HepG2 (cell line): Measurements from ENCODE around the gene PTPA. TPM values are rescaled to one million over a fixed set of nuclear protein-coding genes. Genes with fewer than 3 reads are reported as not detected.

Source experiments
- CBX5 ChIP-seq: sonication (generic); formaldehyde crosslinking; IDR thresholded peaks from 2 replicates; pipeline ENCODE4 v1.4.0; 2020; ENCODE audit warnings: missing genetic modification reagents, borderline replicate concordance
- HMG20B ChIP-seq: conservative IDR thresholded peaks from 2 replicates; pipeline ENCODE4 v1.6.1; 2016; ENCODE audit warnings: missing genetic modification reagents, missing compliant biosample characterization
- RXRB ChIP-seq: IDR thresholded peaks from 2 replicates; pipeline ENCODE4 v1.6.1; 2016; ENCODE audit warnings: borderline replicate concordance, missing genetic modification reagents, missing compliant biosample characterization
- TOE1 ChIP-seq: sonication (generic); formaldehyde crosslinking; IDR thresholded peaks from 2 replicates; pipeline ENCODE4 v1.4.0; 2020; ENCODE audit warnings: mild to moderate bottlenecking, missing genetic modification reagents
- ZFP36 ChIP-seq: fragments of 150-350 bp; IDR thresholded peaks from 2 replicates; pipeline ENCODE4 v1.6.1; 2018; ENCODE audit warnings: borderline replicate concordance, low read length, low read depth; ENCODE audit not compliant: partially characterized antibody
- ZNF138 ChIP-seq: sonication (generic); formaldehyde crosslinking; IDR thresholded peaks from 2 replicates; pipeline ENCODE4 v1.5.0; 2020; ENCODE audit warnings: mild to moderate bottlenecking, low read depth, missing genetic modification reagents
- ZNF543 ChIP-seq: sonication (generic); formaldehyde crosslinking; IDR thresholded peaks from 2 replicates; pipeline ENCODE4 v1.4.0; 2020; ENCODE audit warnings: mild to moderate bottlenecking, missing genetic modification reagents
- ZNF550 ChIP-seq: sonication (generic); formaldehyde crosslinking; IDR thresholded peaks from 2 replicates; pipeline ENCODE4 v1.4.0; 2020; ENCODE audit warnings: mild to moderate bottlenecking, missing genetic modification reagents, borderline replicate concordance
- ZNF660 ChIP-seq: sonication (generic); formaldehyde crosslinking; IDR thresholded peaks from 2 replicates; pipeline ENCODE4 v1.5.1; 2020; ENCODE audit warnings: mild to moderate bottlenecking, low read depth, missing genetic modification reagents, borderline replicate concordance
- polyA plus RNA-seq, 8 experiments: library from polyadenylated mRNA; depleted of rRNA in 3 of 8; stranded (reverse) in 7 of 8; unstranded in 1 of 8; fragments of >200 nt; fragmentation: Illumina TruSeq in 4 of 8; extraction: Trizol in 4 of 8; gene quantifications; 2 replicates each; pipeline versions ENCODE4 v1.2.1 to v1.2.3, GENCODE V29; 2011 to 2016; ENCODE audit warnings: low read depth in 4 of 8, missing spikeins in 1 of 8, mixed read lengths in 1 of 8; ENCODE audit not compliant: insufficient read depth in 1 of 8
- total RNA-seq, 5 experiments: library from RNA; depleted of rRNA; stranded (reverse); fragments of >200 nt; fragmentation: Illumina TruSeq; extraction: Trizol; gene quantifications; 2 replicates each; pipeline ENCODE4 v1.2.3, GENCODE V29; 2016; ENCODE audit warnings: low read depth in 1 of 5
- TF ChIP-seq, protein P1 (sequence below): sonication (generic); formaldehyde crosslinking; IDR thresholded peaks from 2 replicates; pipeline ENCODE4 v1.4.0; 2020; ENCODE audit warnings: mild to moderate bottlenecking, missing genetic modification reagents
- TF ChIP-seq, protein P2 (sequence below): sonication (generic); formaldehyde crosslinking; IDR thresholded peaks from 2 replicates; pipeline ENCODE4 v1.4.0; 2020; ENCODE audit warnings: missing genetic modification reagents, mild to moderate bottlenecking, borderline replicate concordance
- TF ChIP-seq, protein P3 (sequence below): sonication (generic); formaldehyde crosslinking; IDR thresholded peaks from 2 replicates; pipeline ENCODE4 v1.5.1; 2020; ENCODE audit warnings: missing genetic modification reagents, mild to moderate bottlenecking, borderline replicate concordance
- TF ChIP-seq, protein P4 (sequence below): sonication (generic); formaldehyde crosslinking; IDR thresholded peaks from 2 replicates; pipeline ENCODE4 v1.4.0; 2020; ENCODE audit warnings: missing genetic modification reagents, borderline replicate concordance
- TF ChIP-seq, protein P5 (sequence below): sonication (generic); formaldehyde crosslinking; IDR thresholded peaks from 2 replicates; pipeline ENCODE4 v1.8.1; 2023; ENCODE audit warnings: mild to moderate bottlenecking, missing genetic modification reagents

Gene PTPA
- total and polyA plus RNA-seq, 2 of the 13 experiments (the other 11 are each of a cell fraction or from before 2014, with no cell fraction given) = 79.3 to 105 TPM

DNA sequence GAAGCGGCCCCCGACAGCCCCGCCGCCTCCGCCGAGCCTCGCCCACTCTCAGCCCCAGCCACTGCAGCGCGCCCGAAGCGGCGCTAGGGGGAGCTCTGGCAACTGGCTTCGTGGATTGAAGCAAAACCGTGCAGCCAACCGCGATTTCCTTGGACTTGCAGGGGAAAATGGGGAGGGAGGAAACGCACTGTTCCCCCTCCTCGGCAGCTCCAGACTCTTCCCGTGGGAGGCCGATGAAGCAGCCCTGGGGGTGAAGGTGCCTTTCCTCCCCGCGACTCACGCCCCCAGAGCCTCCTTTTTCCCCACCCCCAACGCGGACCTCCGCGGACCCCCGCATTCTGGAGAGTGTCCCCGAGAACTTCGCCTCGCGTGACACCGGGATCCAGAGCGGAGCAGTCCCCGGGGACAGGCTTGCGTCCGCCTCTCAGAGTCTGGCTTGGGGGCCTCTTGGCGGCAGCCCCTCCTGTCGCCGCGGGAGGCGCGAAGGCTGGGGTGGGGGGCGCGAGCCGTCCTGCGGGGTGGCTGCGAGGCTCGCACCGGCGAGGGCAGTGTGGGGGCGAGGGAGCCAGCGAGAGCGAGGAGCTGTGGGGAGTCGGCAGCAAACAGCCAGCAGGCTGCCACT is 63.0 kb downstream of the PTPA start (continued):
- TF ChIP-seq, protein P1, sequence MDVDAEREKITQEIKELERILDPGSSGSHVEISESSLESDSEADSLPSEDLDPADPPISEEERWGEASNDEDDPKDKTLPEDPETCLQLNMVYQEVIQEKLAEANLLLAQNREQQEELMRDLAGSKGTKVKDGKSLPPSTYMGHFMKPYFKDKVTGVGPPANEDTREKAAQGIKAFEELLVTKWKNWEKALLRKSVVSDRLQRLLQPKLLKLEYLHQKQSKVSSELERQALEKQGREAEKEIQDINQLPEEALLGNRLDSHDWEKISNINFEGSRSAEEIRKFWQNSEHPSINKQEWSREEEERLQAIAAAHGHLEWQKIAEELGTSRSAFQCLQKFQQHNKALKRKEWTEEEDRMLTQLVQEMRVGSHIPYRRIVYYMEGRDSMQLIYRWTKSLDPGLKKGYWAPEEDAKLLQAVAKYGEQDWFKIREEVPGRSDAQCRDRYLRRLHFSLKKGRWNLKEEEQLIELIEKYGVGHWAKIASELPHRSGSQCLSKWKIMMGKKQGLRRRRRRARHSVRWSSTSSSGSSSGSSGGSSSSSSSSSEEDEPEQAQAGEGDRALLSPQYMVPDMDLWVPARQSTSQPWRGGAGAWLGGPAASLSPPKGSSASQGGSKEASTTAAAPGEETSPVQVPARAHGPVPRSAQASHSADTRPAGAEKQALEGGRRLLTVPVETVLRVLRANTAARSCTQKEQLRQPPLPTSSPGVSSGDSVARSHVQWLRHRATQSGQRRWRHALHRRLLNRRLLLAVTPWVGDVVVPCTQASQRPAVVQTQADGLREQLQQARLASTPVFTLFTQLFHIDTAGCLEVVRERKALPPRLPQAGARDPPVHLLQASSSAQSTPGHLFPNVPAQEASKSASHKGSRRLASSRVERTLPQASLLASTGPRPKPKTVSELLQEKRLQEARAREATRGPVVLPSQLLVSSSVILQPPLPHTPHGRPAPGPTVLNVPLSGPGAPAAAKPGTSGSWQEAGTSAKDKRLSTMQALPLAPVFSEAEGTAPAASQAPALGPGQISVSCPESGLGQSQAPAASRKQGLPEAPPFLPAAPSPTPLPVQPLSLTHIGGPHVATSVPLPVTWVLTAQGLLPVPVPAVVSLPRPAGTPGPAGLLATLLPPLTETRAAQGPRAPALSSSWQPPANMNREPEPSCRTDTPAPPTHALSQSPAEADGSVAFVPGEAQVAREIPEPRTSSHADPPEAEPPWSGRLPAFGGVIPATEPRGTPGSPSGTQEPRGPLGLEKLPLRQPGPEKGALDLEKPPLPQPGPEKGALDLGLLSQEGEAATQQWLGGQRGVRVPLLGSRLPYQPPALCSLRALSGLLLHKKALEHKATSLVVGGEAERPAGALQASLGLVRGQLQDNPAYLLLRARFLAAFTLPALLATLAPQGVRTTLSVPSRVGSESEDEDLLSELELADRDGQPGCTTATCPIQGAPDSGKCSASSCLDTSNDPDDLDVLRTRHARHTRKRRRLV (CRISPR knock-in tag) = 0 out of 2 replicates have a peak, but pooled peaks have one; percentile 54
- no peak for TF ChIP-seq ZNF660 (CRISPR knock-in tag)
- no peak for TF ChIP-seq ZNF550 (CRISPR knock-in tag)
- TF ChIP-seq RXRB = peak; percentile 44; the same call in 1 of the 2 replicates
- TF ChIP-seq ZFP36 = no peak
- TF ChIP-seq CBX5 (CRISPR knock-in tag) = 0 out of 2 replicates have a peak, but pooled peaks have one; percentile 21
- TF ChIP-seq, protein P2, sequence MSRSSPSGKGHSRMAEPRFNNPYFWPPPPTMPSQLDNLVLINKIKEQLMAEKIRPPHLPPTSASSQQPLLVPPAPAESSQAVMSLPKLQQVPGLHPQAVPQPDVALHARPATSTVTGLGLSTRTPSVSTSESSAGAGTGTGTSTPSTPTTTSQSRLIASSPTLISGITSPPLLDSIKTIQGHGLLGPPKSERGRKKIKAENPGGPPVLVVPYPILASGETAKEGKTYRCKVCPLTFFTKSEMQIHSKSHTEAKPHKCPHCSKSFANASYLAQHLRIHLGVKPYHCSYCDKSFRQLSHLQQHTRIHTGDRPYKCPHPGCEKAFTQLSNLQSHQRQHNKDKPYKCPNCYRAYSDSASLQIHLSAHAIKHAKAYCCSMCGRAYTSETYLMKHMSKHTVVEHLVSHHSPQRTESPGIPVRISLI = no peak
- TF ChIP-seq HMG20B (CRISPR knock-in tag) = no peak
- no peak for TF ChIP-seq ZNF543 (CRISPR knock-in tag)
- TF ChIP-seq, protein P3, sequence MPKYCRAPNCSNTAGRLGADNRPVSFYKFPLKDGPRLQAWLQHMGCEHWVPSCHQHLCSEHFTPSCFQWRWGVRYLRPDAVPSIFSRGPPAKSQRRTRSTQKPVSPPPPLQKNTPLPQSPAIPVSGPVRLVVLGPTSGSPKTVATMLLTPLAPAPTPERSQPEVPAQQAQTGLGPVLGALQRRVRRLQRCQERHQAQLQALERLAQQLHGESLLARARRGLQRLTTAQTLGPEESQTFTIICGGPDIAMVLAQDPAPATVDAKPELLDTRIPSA (CRISPR knock-in tag) = no peak
- TF ChIP-seq TOE1 (CRISPR knock-in tag) = no peak
- TF ChIP-seq, protein P4, sequence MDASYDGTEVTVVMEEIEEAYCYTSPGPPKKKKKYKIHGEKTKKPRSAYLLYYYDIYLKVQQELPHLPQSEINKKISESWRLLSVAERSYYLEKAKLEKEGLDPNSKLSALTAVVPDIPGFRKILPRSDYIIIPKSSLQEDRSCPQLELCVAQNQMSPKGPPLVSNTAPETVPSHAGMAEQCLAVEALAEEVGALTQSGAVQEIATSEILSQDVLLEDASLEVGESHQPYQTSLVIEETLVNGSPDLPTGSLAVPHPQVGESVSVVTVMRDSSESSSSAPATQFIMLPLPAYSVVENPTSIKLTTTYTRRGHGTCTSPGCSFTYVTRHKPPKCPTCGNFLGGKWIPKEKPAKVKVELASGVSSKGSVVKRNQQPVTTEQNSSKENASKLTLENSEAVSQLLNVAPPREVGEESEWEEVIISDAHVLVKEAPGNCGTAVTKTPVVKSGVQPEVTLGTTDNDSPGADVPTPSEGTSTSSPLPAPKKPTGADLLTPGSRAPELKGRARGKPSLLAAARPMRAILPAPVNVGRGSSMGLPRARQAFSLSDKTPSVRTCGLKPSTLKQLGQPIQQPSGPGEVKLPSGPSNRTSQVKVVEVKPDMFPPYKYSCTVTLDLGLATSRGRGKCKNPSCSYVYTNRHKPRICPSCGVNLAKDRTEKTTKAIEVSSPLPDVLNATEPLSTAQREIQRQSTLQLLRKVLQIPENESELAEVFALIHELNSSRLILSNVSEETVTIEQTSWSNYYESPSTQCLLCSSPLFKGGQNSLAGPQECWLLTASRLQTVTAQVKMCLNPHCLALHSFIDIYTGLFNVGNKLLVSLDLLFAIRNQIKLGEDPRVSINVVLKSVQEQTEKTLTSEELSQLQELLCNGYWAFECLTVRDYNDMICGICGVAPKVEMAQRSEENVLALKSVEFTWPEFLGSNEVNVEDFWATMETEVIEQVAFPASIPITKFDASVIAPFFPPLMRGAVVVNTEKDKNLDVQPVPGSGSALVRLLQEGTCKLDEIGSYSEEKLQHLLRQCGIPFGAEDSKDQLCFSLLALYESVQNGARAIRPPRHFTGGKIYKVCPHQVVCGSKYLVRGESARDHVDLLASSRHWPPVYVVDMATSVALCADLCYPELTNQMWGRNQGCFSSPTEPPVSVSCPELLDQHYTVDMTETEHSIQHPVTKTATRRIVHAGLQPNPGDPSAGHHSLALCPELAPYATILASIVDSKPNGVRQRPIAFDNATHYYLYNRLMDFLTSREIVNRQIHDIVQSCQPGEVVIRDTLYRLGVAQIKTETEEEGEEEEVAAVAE = no peak
- no peak for TF ChIP-seq ZNF138 (CRISPR knock-in tag)
- TF ChIP-seq, protein P5, sequence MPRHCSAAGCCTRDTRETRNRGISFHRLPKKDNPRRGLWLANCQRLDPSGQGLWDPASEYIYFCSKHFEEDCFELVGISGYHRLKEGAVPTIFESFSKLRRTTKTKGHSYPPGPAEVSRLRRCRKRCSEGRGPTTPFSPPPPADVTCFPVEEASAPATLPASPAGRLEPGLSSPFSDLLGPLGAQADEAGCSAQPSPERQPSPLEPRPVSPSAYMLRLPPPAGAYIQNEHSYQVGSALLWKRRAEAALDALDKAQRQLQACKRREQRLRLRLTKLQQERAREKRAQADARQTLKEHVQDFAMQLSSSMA = no peak
- TF ChIP-seq, all 625 proteins: peak for 147
